KMS-11 (cell line): ENCODE measurements around the gene NLGN1.

Experiments used
- H2AFZ ChIP-seq: fragments of 200-600 bp; sonication (generic); 2 replicates; pipeline ENCODE4 v1.6.1; 2016; ENCODE audit warnings: antibody characterized with exemption, mixed run types, low read depth
- H3K27ac ChIP-seq: fragments of 200-600 bp; sonication (generic); 2 replicates; pipeline ENCODE4 v1.6.1; 2016; ENCODE audit warnings: mild to moderate bottlenecking, mixed run types
- H3K27me3 ChIP-seq: fragments of 200-600 bp; sonication (generic); 2 replicates; pipeline ENCODE4 v1.6.1; 2017; ENCODE audit warnings: mild to moderate bottlenecking, low read depth, mixed run types, moderate library complexity; ENCODE audit not compliant: insufficient read depth
- H3K36me3 ChIP-seq: fragments of 200-600 bp; sonication (generic); 2 replicates; pipeline ENCODE4 v1.6.1; 2017; ENCODE audit warnings: mild to moderate bottlenecking, mixed run types; ENCODE audit not compliant: insufficient read depth
- H3K4me1 ChIP-seq: fragments of 200-600 bp; sonication (generic); 2 replicates; pipeline ENCODE4 v1.6.1; 2016; ENCODE audit warnings: mild to moderate bottlenecking, low read depth, mixed run types; ENCODE audit not compliant: poor library complexity, severe bottlenecking
- H3K4me2 ChIP-seq: fragments of 200-600 bp; sonication (generic); 2 replicates; pipeline ENCODE4 v1.7.0; 2016; ENCODE audit warnings: mild to moderate bottlenecking, mixed run types
- H3K4me3 ChIP-seq: fragments of 200-600 bp; sonication (generic); IDR thresholded peaks from 2 replicates; pipeline ENCODE4 v1.6.1; 2017; ENCODE audit warnings: low read depth, low read length, mixed read lengths; ENCODE audit not compliant: insufficient read depth
- H3K79me2 ChIP-seq: fragments of 200-600 bp; sonication (generic); 2 replicates; pipeline ENCODE4 v1.6.1; 2016; ENCODE audit warnings: low read depth, mixed run types; ENCODE audit not compliant: insufficient read depth
- H3K9ac ChIP-seq: fragments of 200-600 bp; sonication (generic); 2 replicates; pipeline ENCODE4 v1.6.1; 2016; ENCODE audit warnings: mild to moderate bottlenecking, mixed run types
- H4K20me1 ChIP-seq: fragments of 200-600 bp; sonication (generic); 2 replicates; pipeline ENCODE4 v1.6.1; 2016; ENCODE audit warnings: mild to moderate bottlenecking, mixed run types; ENCODE audit not compliant: insufficient read depth
- TF ChIP-seq, protein P1 (sequence below): fragments of 200-600 bp; sonication (generic); conservative IDR thresholded peaks from 2 replicates; pipeline ENCODE4 v1.6.1; 2017; ENCODE audit warnings: low read depth, mild to moderate bottlenecking, antibody characterized with exemption, low read length, moderate library complexity, mixed read lengths

Gene NLGN1

DNA sequence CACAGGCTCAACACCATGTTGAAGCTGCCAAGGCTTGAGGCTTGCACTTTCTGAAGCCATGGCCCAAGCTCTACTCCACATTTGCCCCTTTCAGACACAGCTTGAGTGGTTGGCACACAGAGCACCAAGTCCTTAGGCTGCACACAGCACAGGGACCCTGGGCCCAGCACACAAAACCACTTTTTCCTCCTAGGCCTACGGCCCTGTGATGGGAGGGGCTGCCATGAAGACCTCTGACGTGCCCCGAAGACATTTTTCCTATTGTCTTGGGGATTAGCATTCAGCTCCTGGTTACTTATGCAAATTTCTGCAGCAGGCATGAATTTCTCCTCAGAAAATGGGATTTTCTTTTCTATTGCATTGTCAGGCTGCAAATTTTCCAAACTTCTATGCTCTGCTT lies 445.5 kb downstream of the NLGN1 start:
- H2AFZ ChIP-seq: no peak overlapping the region
- H3K27me3 ChIP-seq: no peaks in the 10 kb centered on the region

DNA sequence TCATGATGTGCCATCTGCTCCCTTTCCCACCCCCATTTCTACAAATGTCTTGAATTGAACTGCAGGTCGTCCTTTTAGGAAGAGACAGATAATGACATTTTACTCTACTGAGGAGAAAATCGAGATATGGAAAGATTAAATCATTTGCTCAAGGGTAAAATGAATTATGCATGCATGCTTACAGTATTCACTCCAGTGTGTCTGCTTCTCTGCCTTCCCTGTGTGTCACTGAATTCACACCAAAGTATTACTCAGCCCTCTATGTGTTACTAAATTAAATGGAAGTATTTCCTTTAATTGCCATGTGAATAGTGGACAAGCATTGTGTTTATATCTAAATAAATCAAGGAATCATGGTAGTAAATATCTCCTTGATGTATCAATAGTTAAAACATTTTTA lies 449.0 kb downstream of the NLGN1 start:
- TF ChIP-seq, protein P1, sequence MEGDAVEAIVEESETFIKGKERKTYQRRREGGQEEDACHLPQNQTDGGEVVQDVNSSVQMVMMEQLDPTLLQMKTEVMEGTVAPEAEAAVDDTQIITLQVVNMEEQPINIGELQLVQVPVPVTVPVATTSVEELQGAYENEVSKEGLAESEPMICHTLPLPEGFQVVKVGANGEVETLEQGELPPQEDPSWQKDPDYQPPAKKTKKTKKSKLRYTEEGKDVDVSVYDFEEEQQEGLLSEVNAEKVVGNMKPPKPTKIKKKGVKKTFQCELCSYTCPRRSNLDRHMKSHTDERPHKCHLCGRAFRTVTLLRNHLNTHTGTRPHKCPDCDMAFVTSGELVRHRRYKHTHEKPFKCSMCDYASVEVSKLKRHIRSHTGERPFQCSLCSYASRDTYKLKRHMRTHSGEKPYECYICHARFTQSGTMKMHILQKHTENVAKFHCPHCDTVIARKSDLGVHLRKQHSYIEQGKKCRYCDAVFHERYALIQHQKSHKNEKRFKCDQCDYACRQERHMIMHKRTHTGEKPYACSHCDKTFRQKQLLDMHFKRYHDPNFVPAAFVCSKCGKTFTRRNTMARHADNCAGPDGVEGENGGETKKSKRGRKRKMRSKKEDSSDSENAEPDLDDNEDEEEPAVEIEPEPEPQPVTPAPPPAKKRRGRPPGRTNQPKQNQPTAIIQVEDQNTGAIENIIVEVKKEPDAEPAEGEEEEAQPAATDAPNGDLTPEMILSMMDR: no peak
- Histone ChIP-seq H2AFZ (no peak overlapping the region), H3K79me2 (no peaks in the 10 kb centered on the region), H3K36me3 (no peaks in the 10 kb centered on the region), H3K4me1 (no peaks in the 10 kb centered on the region), H3K27me3 (no peaks in the 10 kb centered on the region), H3K4me3 (no peak overlapping the region), H3K27ac (no peak overlapping the region), H3K4me2 (no peak overlapping the region), H3K9ac (no peak overlapping the region), H4K20me1 (no peaks in the 10 kb centered on the region)

More for the DNA sequence above, 445.5 kb downstream of the NLGN1 start:
- Histone ChIP-seq H3K9ac (no peak overlapping the region), H3K27ac (no peak overlapping the region), H3K4me3 (no peak overlapping the region), H3K4me1 (no peaks in the 10 kb centered on the region), H3K4me2 (no peak overlapping the region), H4K20me1 (no peaks in the 10 kb centered on the region), H3K79me2 (no peaks in the 10 kb centered on the region), H3K36me3 (no peaks in the 10 kb centered on the region)
- TF ChIP-seq, protein P1: no peak

DNA sequence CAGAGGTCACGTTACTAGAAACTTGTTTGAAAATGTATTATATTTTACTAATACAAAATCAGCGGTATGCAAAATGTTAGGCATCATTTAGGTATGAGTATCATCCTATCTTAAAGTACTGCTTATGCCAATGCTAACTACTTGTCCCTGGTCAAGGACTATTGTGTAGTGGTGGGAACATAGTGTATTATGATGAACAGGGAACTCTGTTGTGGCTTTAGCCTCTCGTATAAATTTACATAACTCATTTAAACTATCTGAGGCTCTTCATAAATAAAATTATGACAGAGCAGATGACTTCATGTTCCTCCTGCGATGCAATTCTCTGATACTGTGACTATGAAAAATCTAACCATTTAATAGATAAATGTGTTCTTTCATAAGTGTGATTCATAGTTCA lies 451.9 kb downstream of the NLGN1 start:
- H3K27me3 ChIP-seq: no peaks in the 10 kb centered on the region
- TF ChIP-seq, protein P1: no peak
- no peak overlapping the region for H3K4me2 ChIP-seq
- H3K27ac ChIP-seq: no peak overlapping the region
- no peaks in the 10 kb centered on the region for H3K36me3 ChIP-seq
- no peaks in the 10 kb centered on the region for H3K79me2 ChIP-seq
- H3K4me1 ChIP-seq: no peaks in the 10 kb centered on the region
- no peaks in the 10 kb centered on the region for H4K20me1 ChIP-seq
- no peak overlapping the region for H3K4me3 ChIP-seq
- H2AFZ ChIP-seq: no peak overlapping the region
- no peak overlapping the region for H3K9ac ChIP-seq

DNA sequence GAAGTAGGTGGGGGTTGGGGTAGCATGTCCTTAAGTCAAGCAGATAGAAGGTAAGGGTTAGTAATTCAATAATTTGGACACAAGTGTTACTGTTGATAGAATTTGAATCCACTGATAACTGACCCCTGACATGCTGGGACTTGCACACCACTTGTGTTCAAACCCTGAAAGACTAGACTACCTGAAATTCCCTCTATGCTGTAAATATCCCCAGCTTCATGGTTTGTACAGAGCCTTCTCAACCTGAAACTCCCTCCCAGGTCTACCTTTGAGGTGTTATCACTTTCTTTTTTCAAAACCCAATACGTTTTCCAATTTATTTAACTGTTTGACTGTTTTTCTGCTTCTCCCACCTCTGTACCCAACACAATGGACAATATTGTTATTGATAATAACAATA lies 459.6 kb downstream of the NLGN1 start:
- TF ChIP-seq, protein P1: no peak
- Histone ChIP-seq H3K36me3 (no peaks in the 10 kb centered on the region), H3K27ac (no peak overlapping the region), H3K4me1 (no peaks in the 10 kb centered on the region), H3K4me3 (no peak overlapping the region), H3K9ac (no peak overlapping the region), H3K4me2 (no peak overlapping the region), H3K79me2 (no peaks in the 10 kb centered on the region), H4K20me1 (no peaks in the 10 kb centered on the region), H3K27me3 (no peaks in the 10 kb centered on the region), H2AFZ (no peak overlapping the region)
